HEK293T (cell line): Measurements from ENCODE around the gene TULP1.

Source experiments
- CTCF ChIA-PET: fragments of 350-600 bp; formaldehyde crosslinking; extraction: SDS; loops from one replicate; lab custom pipeline; 2021; ENCODE audit warnings: antibody characterized with exemption, inconsistent platforms; lab: Yijun Ruan, JAX
- POLR2A ChIA-PET: fragments of 350-600 bp; formaldehyde crosslinking; extraction: SDS; loops from one replicate; lab custom pipeline; 2020; ENCODE audit warnings: antibody characterized with exemption, inconsistent platforms; lab: Yijun Ruan, JAX
- DNase-seq: peaks from one replicate; pipeline ENCODE4 v3.0.0; 2012; ENCODE audit warnings: mixed read lengths; ENCODE audit errors: extremely low spot score
- ARNT ChIP-seq: fragments of 450-650 bp; IDR thresholded peaks from 2 replicates; pipeline ENCODE4 v1.6.1; 2017; ENCODE audit warnings: mild to moderate bottlenecking
- BHLHE40 ChIP-seq: fragments of 450-650 bp; IDR thresholded peaks from 2 replicates; pipeline ENCODE4 v1.6.1; 2016; ENCODE audit warnings: mild to moderate bottlenecking, moderate library complexity, borderline replicate concordance
- CTBP1 ChIP-seq: fragments of 450-650 bp; IDR thresholded peaks from 2 replicates; pipeline ENCODE4 v1.6.1; 2016; ENCODE audit warnings: borderline replicate concordance
- ELF4 ChIP-seq: fragments of 450-650 bp; IDR thresholded peaks from 2 replicates; pipeline ENCODE4 v1.6.1; 2017; ENCODE audit warnings: antibody characterized with exemption
- FOXA1 ChIP-seq: fragments of 450-650 bp; IDR thresholded peaks from 2 replicates; pipeline ENCODE4 v1.6.1; 2016; ENCODE audit warnings: mild to moderate bottlenecking
- FOXK2 ChIP-seq: fragments of 450-650 bp; IDR thresholded peaks from 2 replicates; pipeline ENCODE4 v1.6.1; 2016; ENCODE audit warnings: mild to moderate bottlenecking
- FOXM1 ChIP-seq: fragments of 450-650 bp; IDR thresholded peaks from 2 replicates; pipeline ENCODE4 v1.6.1; 2017; ENCODE audit warnings: mild to moderate bottlenecking, borderline replicate concordance
- HDGF ChIP-seq: fragments of 450-650 bp; IDR thresholded peaks from 2 replicates; pipeline ENCODE4 v1.6.1; 2017; ENCODE audit warnings: antibody characterized with exemption, borderline replicate concordance
- L3MBTL2 ChIP-seq: fragments of 450-650 bp; conservative IDR thresholded peaks from 2 replicates; pipeline ENCODE4 v1.6.1; 2016; ENCODE audit warnings: mild to moderate bottlenecking
- LEF1 ChIP-seq: fragments of 450-650 bp; IDR thresholded peaks from 2 replicates; pipeline ENCODE4 v1.6.1; 2017; ENCODE audit warnings: mild to moderate bottlenecking, borderline replicate concordance
- NFRKB ChIP-seq: fragments of 450-650 bp; IDR thresholded peaks from 2 replicates; pipeline ENCODE4 v1.6.1; 2016; ENCODE audit warnings: mild to moderate bottlenecking, moderate library complexity
- PKNOX1 ChIP-seq: fragments of 450-650 bp; IDR thresholded peaks from 2 replicates; pipeline ENCODE4 v1.6.1; 2016
- SP1 ChIP-seq: fragments of 450-650 bp; IDR thresholded peaks from 2 replicates; pipeline ENCODE4 v1.6.1; 2017
- SUZ12 ChIP-seq: fragments of 450-650 bp; IDR thresholded peaks from 2 replicates; pipeline ENCODE4 v1.6.1; 2016; ENCODE audit warnings: mild to moderate bottlenecking
- TARDBP ChIP-seq: fragments of 450-650 bp; IDR thresholded peaks from 2 replicates; pipeline ENCODE4 v1.6.1; 2016
- ZNF384 ChIP-seq: fragments of 450-650 bp; IDR thresholded peaks from 2 replicates; pipeline ENCODE4 v1.6.1; 2016

Gene TULP1

DNA sequence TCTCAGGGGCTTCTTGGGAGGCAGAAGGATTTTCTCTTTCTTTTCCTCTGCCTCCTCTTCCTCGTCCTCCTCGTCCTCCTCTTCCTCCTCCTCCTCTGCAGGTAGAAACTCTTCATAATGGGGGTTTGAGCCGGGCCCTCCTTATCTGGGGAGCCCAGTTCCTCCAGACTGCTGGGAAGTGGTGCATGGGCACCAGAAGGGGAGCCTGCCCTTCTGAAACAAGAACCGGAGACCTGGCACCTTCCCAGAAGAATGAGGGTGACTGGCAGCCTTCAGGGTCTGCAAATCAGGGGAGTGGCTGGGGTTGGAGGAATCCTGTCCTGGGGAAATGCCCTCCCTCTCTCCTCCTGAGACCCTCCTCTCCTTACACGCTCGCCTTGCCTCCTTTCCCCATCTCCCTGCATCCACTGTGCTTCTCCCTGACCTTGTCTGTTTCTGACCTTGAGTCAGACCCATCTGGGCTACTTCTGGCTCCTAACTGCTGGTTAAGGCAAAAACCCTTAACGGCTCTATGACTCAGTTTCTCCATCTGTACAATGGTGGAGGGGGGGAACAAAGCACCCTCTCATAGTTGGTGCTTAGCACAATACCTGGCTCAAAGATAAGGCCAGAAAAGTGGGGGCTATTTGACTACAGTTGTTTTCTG lies 1.7 kb downstream of the TULP1 start:
- ChIA-PET POLR2A (no interaction called here), CTCF (no interaction called here)
- TF ChIP-seq ZNF384: no peak
- TF ChIP-seq NFRKB: no peak
- TF ChIP-seq ELF4: no peak
- TF ChIP-seq SUZ12: no peak
- TF ChIP-seq BHLHE40: no peak
- no peak for TF ChIP-seq HDGF
- TF ChIP-seq TARDBP: no peak
- TF ChIP-seq FOXA1: no peak
- TF ChIP-seq L3MBTL2: no peak
- TF ChIP-seq FOXK2: no peak
- TF ChIP-seq FOXM1: no peak
- TF ChIP-seq CTBP1: no peak
- TF ChIP-seq PKNOX1: no peak
- TF ChIP-seq LEF1: no peak
- no peak for DNase-seq

DNA sequence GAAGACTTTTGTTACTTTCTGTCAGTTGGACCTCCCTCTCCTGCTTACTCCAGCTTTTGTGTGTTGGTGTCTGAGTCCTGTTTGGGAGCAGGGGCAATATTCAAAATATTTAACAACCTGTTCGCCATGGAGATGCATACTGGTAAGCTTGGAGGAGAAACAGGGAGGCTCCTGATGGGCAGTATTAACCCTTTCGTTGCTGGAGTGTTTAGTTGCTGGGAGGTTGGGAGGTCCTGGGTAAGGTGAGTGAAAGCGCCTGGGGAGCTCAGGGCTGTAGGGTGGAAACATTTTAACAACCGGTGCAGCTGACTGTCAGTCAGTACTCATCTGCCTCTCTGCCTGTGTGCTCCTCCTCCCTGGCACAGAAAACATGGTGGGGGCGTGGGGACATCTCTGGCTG lies 4.2 kb downstream of the TULP1 start:
- POLR2A ChIA-PET: no interaction called here
- CTCF ChIA-PET: interaction anchor here (1.2 kb wide), 1 partner anchor 14 kb away, joined by 6 read pairs; no protein-coding TSS in a partner anchor
- TF ChIP-seq PKNOX1 (no peak), FOXA1 (no peak), ARNT (no peak), SUZ12 (no peak), FOXK2 (no peak), TARDBP (no peak), FOXM1 (no peak)
- DNase-seq: no peak

GRCh38 chr6:35508027-35508426 lies 4.7 kb downstream of the TULP1 start:
- TF ChIP-seq L3MBTL2 (no peak), FOXM1 (no peak), CTBP1 (no peak), BHLHE40 (no peak), SP1 (no peak), ELF4 (no peak), NFRKB (no peak), ARNT (no peak), ZNF384 (no peak), LEF1 (no peak), FOXA1 (no peak)
- DNase-seq: no peak
- ChIA-PET CTCF (interaction anchor here (1.2 kb wide), 1 partner anchor 15 kb away, joined by 6 read pairs; no protein-coding TSS in a partner anchor), POLR2A (no interaction called here)

- ChIA-PET POLR2A (no interaction called here), CTCF (no interaction called here)
- DNase-seq: no peak
- no peak for TF ChIP-seq HDGF
- TF ChIP-seq FOXA1: no peak
- TF ChIP-seq CTBP1: no peak
- TF ChIP-seq ZNF384: no peak
Measured at GRCh38 chr6:35507221-35507620, 5.5 kb downstream of the TULP1 start.

DNA sequence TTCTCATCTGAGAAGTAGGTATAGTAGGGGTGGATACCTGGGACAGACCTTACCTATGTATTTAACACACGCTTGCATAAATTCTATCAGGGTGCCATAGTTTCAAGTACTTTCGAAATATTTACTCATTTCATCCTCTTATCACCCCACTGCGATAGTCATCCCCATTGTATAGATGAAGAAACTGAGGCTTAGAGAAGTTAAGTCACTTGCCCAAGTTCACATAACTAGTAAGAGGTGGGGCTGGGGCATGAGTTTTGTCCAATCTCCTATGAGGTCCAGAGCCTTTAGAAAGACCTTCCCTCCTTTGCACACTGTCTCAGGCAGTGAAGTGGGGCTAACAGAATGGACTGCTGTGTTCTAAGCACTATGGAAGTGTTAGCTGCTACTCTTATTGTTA lies 6.2 kb downstream of the TULP1 start:
- ChIA-PET POLR2A (no interaction called here), CTCF (no interaction called here)
- no peak for DNase-seq
- TF ChIP-seq FOXK2: no peak
- TF ChIP-seq LEF1: no peak
- TF ChIP-seq FOXA1: no peak
- no peak for TF ChIP-seq SP1
- no peak for TF ChIP-seq BHLHE40
- no peak for TF ChIP-seq CTBP1
- TF ChIP-seq TARDBP: no peak

- CTCF ChIA-PET: interaction anchor here (0.5 kb wide), 1 partner anchor 40 kb away, joined by 4 read pairs; no protein-coding TSS in a partner anchor
- POLR2A ChIA-PET: interaction anchor here (0.7 kb wide), 1 partner anchor 9 kb away, joined by 3 read pairs; the partner anchor contains the start of gene TEAD3
- DNase-seq: no peak
- TF ChIP-seq BHLHE40: no peak
- TF ChIP-seq PKNOX1: no peak
- no peak for TF ChIP-seq L3MBTL2
- TF ChIP-seq SP1: no peak
- no peak for TF ChIP-seq SUZ12
- TF ChIP-seq ELF4: no peak
- no peak for TF ChIP-seq FOXA1
Measured at GRCh38 chr6:35505999-35506412, 6.7 kb downstream of the TULP1 start.

DNA sequence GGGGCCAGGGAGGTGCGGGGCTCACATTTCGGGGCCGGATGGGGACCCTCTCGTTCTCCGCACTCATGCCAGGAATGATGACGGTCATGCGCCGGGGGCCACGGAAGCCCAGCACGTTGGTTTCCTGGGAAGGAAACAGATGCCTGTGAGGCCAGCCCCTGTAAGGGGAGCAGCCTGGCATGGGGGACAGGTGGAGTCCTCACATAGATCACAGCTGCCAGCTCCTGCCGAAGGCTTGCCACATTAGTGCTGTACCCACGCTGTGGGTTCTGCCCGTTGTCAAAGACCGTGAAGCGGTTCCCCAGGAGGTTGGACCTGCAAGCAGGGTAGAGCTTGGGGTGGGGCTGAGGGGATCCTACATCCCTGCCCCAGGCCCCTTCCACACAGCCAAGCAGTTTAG lies 9.2 kb downstream of the TULP1 start:
- no peak for TF ChIP-seq LEF1
- no peak for TF ChIP-seq SP1
- TF ChIP-seq ZNF384: no peak
- TF ChIP-seq HDGF: no peak
- TF ChIP-seq CTBP1: no peak
- ChIA-PET CTCF (interaction anchor here (0.6 to 2.3 kb wide), 2 partner anchors 20 to 25 kb away, joined by 3 to 19 read pairs; no protein-coding TSS in a partner anchor), POLR2A (no interaction called here)
- no peak for DNase-seq
